BLaER1 (cell line): ENCODE results near the gene TACC3.
A peak's percentile ranks its signal among the peaks of the same experiment; 100 is the strongest.

Source experiments
- H3K27ac ChIP-seq: shearing (Covaris generic); formaldehyde crosslinking; 2 replicates; pipeline ENCODE4 v1.8.1; 2022
- H3K27me3 ChIP-seq: shearing (Covaris generic); formaldehyde crosslinking; 2 replicates; pipeline ENCODE4 v1.8.1; 2022
- H3K36me3 ChIP-seq: shearing (Covaris generic); formaldehyde crosslinking; 2 replicates; pipeline ENCODE4 v1.8.1; 2022
- H3K4me1 ChIP-seq: shearing (Covaris generic); formaldehyde crosslinking; 2 replicates; pipeline ENCODE4 v1.8.1; 2022
- H3K4me2 ChIP-seq: shearing (Covaris generic); formaldehyde crosslinking; 2 replicates; pipeline ENCODE4 v1.8.1; 2022
- H3K4me3 ChIP-seq: shearing (Covaris generic); formaldehyde crosslinking; 2 replicates; pipeline ENCODE4 v1.8.1; 2022
- H3K9ac ChIP-seq: shearing (Covaris generic); formaldehyde crosslinking; 2 replicates; pipeline ENCODE4 v1.8.1; 2022
- H3K9me3 ChIP-seq: shearing (Covaris generic); formaldehyde crosslinking; 2 replicates; pipeline ENCODE4 v1.8.1; 2022
- H4K20me1 ChIP-seq: shearing (Covaris generic); formaldehyde crosslinking; 2 replicates; pipeline ENCODE4 v1.8.1; 2022
- Cebpa-rat ChIP-seq: shearing (Covaris generic); IDR thresholded peaks from 2 replicates; pipeline ENCODE4 v1.8.1; 2022

TACC3 gene

DNA sequence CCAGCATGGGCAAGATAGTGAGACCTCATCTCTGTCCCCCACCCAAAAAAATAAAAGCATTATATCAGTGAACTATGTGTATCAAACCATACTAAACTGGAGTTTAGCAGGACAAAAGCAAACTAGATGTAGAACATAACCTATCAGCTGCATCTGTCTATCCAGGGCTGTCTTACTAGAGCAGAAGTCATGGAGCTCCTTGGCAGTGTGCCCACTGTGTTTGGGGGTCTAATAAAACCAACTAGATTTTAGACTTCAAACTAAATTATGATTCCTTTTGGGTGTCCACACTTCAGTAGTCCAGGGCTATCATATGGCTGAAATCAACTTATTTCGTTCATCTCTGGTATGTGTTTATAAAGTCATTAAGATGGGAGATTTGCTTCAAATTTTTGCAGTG, 17.5 kb upstream of the TACC3 start:
- Histone ChIP-seq H3K4me3 (no peak overlapping the region), H3K4me1 (peaks cover 21% of the 10 kb centered on the region), H3K36me3 (peaks cover 93% of the 10 kb centered on the region), H3K9me3 (no peaks in the 10 kb centered on the region), H3K9ac (no peak overlapping the region), H4K20me1 (peaks cover 98% of the 10 kb centered on the region), H3K4me2 (no peak overlapping the region), H3K27me3 (no peaks in the 10 kb centered on the region), H3K27ac (no peak overlapping the region)
- TF ChIP-seq Cebpa-rat = no peak

DNA sequence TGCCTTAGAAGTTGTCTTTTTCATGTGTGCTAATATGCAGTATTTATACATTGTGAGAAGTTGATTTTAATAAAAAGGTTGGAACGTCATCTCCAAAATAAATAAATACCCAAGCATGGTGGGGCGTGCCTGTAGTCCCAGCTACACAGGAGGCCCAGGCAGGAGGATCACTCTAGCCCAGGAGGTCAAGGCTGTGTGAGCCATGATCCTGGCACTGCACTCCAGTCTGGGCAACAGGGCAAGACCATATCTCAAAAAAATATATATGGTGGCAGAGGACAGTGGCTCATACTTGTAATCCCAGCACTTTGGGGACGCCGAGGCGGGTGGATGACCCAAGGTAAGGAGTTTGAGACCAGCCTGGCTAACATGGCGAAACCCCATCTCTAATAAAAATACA, 15.6 kb upstream of the TACC3 start:
- H3K27me3 ChIP-seq = no peaks in the 10 kb centered on the region
- H3K9me3 ChIP-seq = no peaks in the 10 kb centered on the region
- no peak overlapping the region for H3K4me3 ChIP-seq
- H3K4me1 ChIP-seq = peaks cover 39% of the 10 kb centered on the region
- TF ChIP-seq Cebpa-rat = no peak
- no peak overlapping the region for H3K9ac ChIP-seq
- H3K36me3 ChIP-seq = peaks cover 93% of the 10 kb centered on the region
- H4K20me1 ChIP-seq = peaks cover 99% of the 10 kb centered on the region
- H3K4me2 ChIP-seq = no peak overlapping the region
- no peak overlapping the region for H3K27ac ChIP-seq

DNA sequence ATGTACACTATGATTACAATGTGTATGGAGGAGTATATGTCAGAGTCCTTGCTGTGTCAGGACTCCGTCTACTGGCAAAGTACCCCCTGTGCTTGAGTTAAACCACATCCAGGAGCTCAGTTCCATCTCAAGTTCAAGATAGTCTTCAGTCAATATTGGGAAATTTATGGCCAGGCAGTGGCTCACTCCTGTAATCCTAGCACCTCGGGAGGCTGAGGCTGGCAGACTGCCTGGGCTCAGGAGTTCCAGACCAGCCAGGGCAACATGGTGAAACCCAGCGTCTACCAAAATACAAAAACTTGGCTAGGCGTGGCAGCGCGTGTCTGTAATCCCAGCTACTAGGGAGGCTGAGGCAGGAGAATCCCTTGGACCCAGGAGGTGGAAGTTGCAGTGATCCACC, 15.0 kb upstream of the TACC3 start:
- Histone ChIP-seq H3K9ac (no peak overlapping the region), H3K4me1 (peaks cover 43% of the 10 kb centered on the region), H3K36me3 (peaks cover 86% of the 10 kb centered on the region), H3K27ac (no peak overlapping the region), H3K27me3 (no peaks in the 10 kb centered on the region), H3K4me3 (no peak overlapping the region), H4K20me1 (peaks cover 99% of the 10 kb centered on the region), H3K4me2 (no peak overlapping the region), H3K9me3 (no peaks in the 10 kb centered on the region)
- TF ChIP-seq Cebpa-rat = no peak

DNA sequence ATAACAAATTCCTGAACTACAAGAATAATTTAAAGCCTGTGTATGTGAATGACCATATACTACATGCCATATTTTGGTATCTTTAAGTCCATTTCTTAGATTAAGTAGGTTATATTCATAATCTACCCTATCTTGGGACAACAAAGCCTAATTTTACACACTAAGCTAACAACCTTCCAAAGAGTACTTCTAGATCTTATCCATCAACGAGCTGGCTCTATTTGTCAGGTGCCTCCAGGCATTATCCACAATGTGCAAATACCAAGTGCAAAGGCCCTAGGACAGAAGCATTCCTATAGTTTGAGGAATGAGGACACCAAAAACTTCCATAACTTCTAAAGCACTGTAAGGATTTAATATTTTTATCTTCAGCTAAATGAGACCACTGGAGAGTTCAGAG, 12.7 kb upstream of the TACC3 start:
- peaks cover 82% of the 10 kb centered on the region for H4K20me1 ChIP-seq
- no peak for TF ChIP-seq Cebpa-rat
- H3K9me3 ChIP-seq = no peaks in the 10 kb centered on the region
- peaks cover 44% of the 10 kb centered on the region for H3K4me1 ChIP-seq
- H3K4me2 ChIP-seq = peak overlapping the region; percentile 98
- H3K27ac ChIP-seq = no peak overlapping the region
- peaks cover 64% of the 10 kb centered on the region for H3K36me3 ChIP-seq
- H3K27me3 ChIP-seq = no peaks in the 10 kb centered on the region
- no peak overlapping the region for H3K4me3 ChIP-seq
- H3K9ac ChIP-seq = no peak overlapping the region

DNA sequence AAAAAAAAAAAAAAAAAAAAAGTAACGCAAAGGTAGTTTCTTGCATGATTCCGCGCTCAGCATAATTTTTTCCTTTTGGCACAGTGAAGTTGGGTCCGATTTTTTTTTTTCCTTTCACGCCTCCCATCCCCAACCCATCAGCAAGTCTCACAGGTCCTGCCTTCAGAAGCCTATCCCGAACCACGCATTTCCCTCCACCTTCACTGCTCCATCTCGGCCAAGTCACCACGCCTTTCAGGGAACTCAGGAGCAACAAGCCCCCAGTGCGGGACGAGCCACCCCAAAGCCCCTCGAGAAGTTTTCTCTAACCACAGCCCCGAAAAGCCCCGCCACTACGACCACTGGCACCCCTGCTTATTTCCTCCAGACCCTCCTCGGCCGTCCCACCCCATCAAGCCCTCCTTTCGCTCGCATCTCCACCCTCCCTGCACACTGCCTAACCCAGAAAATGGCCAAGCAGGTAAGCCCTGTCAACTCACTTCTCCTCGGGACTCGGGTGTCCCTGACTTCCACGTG, 10.2 kb upstream of the TACC3 start:
- H4K20me1 ChIP-seq = peaks cover 80% of the 10 kb centered on the region
- no peak for TF ChIP-seq Cebpa-rat
- peak overlapping the region; percentile 100 for H3K27ac ChIP-seq

DNA sequence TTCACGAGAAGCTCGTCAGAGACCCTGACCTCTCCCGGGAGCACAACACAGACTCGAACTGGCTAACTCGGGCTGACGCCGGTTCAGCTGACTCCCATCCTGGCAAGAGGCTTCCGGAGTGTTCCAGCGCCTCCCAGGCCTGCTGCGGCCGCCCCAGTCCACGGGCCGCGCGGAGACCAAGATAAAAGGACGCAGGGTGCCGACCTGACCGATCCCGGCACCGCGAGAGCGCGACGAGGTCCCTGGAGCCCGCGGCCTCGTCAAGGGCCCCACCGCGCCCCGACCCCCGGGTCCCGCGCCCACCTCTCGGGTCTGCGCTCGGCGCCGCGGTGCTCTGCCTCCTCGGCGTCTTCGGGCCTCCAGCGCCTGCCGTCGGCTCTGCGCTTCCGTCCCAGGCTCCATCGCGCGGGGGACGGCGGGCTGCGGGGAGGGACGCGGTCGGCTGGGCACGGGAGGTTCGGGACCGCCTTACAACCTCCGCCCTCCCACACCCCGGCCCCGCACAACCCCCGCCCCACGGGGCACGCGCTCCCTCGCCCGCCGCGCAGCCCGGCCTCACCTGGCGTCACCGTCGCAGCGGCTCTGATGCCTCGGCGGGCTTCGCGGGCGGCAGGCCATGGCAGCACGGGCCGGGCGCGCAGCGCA, 9.6 kb upstream of the TACC3 start:
- peaks cover 80% of the 10 kb centered on the region for H4K20me1 ChIP-seq
- H3K9ac ChIP-seq = peak overlapping the region; percentile 100
- H3K4me2 ChIP-seq = peak overlapping the region; percentile 98
- H3K4me1 ChIP-seq = peaks cover 63% of the 10 kb centered on the region
- no peaks in the 10 kb centered on the region for H3K9me3 ChIP-seq
- peaks cover 35% of the 10 kb centered on the region for H3K36me3 ChIP-seq
- H3K4me3 ChIP-seq = peak overlapping the region; percentile 98
- peak overlapping the region; percentile 100 for H3K27ac ChIP-seq
- H3K27me3 ChIP-seq = no peaks in the 10 kb centered on the region
- no peak for TF ChIP-seq Cebpa-rat

More for the DNA sequence above, 10.2 kb upstream of the TACC3 start:
- Histone ChIP-seq H3K9me3 (no peaks in the 10 kb centered on the region), H3K9ac (peak overlapping the region; percentile 100), H3K4me2 (peak overlapping the region; percentile 98), H3K4me3 (peak overlapping the region; percentile 98), H3K4me1 (peaks cover 57% of the 10 kb centered on the region), H3K36me3 (peaks cover 39% of the 10 kb centered on the region), H3K27me3 (no peaks in the 10 kb centered on the region)

DNA sequence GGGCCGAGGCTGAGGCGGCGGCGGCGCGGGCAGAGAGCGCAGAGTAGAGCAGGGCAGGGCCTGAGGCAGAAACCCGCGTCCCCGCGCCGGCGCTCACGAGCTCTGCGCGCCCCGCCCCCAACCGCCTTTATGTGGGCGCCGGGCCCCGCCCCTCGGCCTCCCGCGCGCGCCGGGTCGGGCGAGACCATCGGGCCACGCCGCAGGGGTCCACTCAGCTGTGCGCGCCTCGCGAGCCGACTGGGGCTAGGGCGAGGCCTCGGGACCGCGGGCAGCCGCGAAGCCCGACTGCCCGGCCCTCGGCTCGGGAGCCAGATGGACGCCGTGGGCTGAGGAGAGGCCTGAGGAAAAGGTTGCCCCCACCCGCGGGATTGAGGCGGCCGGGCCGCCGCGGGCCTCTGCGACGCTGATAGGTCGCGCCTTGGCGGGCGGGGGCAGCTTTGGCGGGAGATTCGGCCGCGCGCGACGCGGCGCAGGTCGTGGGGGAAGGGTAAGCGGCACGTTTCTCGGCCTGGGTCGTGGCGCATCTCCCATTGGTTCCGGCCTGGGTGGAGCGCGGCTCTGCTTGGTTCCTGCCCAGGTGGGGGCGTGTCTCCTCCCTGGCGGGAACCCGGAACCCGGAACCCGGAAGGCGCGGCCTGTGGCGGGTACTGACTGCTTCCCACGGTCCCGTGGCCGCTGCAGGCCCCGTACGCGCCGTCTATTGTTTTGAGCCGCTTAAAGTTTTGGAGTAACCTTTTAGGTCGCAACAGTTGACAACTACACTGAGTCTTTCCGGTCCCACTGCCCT, 8.9 kb upstream of the TACC3 start, which contains the start of gene SLBP:
TSS of gene SLBP (minus strand) at position 104 of the 787 bp plus-strand sequence. CDS start 131 bp downstream, outside the sequence.
- Histone ChIP-seq H3K27me3 (no peaks in the 10 kb centered on the region), H3K9me3 (no peaks in the 10 kb centered on the region), H3K27ac (peak within 1 kb of the TSS; percentile 100), H3K4me2 (peak within 1 kb of the TSS; percentile 98), H3K36me3 (peaks cover 37% of the 10 kb centered on the region), H3K4me1 (peaks cover 70% of the 10 kb centered on the region), H4K20me1 (peaks cover 81% of the 10 kb centered on the region), H3K4me3 (peak within 1 kb of the TSS; percentile 98), H3K9ac (peak within 1 kb of the TSS; percentile 100)
- TF ChIP-seq Cebpa-rat = no peak

DNA sequence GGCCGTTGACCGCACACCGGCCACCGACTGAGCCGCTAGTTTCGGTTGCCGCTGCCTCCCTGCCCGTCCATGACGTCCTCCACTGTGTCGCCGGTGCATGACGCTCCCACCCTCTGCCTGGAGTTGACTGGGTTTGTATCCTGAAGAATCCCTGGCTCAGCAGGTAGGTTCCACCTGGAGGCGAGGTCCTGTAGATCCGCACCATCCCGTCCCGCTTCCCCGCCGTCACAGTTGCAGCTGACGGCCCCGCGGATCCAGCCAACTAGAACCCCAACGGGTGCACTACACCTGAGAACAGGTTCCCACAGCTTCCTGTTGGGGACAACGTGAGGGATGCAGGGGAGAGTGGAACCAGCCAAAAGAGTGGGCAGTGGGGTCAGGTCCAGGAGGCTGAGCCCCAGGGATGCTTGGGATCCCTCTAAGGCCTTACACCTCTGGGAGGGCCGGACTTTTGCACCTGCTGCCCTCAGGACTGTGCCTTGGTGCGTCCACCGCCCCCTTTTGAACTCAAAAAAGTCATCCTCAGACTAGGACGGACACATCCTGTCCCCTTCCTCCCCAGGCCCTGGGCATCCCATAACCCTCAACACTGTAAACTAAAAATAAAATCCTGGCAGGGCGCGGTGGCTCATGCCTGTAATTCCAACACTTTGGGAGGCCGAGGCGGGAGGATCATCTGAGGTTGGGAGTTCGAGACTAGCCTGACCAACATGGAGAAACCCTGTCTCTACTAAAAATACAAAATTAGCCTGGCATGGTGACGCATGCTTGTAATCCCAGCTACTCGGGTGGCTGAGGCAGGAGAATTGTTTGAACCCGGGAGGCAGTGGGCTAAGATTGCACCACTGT, 8.1 kb upstream of the TACC3 start:
- peaks cover 38% of the 10 kb centered on the region for H3K36me3 ChIP-seq

DNA sequence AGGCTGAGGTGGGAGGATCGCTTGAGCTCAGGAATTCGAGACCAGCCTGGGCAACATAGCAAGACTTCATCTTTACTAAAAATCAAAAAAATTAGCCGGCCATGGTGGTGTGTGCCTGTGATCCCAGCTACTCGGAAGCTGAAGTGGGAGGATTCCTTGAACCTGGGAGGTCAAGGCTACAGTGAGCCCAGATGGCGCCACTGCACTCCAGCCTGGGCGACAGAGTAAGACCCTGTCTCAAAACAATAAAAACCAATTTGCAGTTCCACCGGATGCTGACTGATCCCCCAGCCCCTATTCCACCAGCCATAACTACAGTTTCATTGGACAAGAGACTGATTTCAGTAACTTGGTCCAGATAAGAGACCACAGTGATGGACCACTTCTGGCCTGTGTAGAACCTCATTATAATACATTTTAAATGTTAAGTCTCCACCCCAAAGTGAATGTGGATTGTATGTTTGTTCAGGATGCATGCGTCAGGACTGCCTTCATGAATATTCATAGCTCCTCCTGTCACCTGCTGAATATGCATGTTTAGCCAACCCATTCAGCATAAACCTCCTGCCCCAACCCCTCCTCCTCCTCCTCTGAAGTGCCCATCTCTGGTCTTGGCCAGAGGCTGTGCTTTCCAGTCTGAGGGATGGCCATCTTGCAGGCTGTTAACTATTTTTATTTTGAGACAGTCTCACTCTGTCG, 6.9 kb upstream of the TACC3 start:
- H3K27ac ChIP-seq = peak overlapping the region; percentile 100
- peaks cover 79% of the 10 kb centered on the region for H3K4me1 ChIP-seq
- H3K4me2 ChIP-seq = peak overlapping the region; percentile 98
- no peaks in the 10 kb centered on the region for H3K9me3 ChIP-seq
- H3K27me3 ChIP-seq = no peaks in the 10 kb centered on the region
- H3K36me3 ChIP-seq = peaks cover 37% of the 10 kb centered on the region
- H3K4me3 ChIP-seq = peak overlapping the region; percentile 98
- TF ChIP-seq Cebpa-rat = no peak
- peaks cover 81% of the 10 kb centered on the region for H4K20me1 ChIP-seq
- H3K9ac ChIP-seq = peak overlapping the region; percentile 100

More for the DNA sequence above, 8.1 kb upstream of the TACC3 start:
- Histone ChIP-seq H3K9me3 (no peaks in the 10 kb centered on the region), H3K4me1 (peaks cover 78% of the 10 kb centered on the region), H4K20me1 (peaks cover 81% of the 10 kb centered on the region), H3K27me3 (no peaks in the 10 kb centered on the region), H3K4me2 (peak overlapping the region; percentile 98), H3K4me3 (peak overlapping the region; percentile 98), H3K9ac (peak overlapping the region; percentile 100), H3K27ac (peak overlapping the region; percentile 100)
- TF ChIP-seq Cebpa-rat = no peak
